CD4-positive, alpha-beta T cell (primary cell): ENCODE measurements around the gene TMCO5A. TPM values are rescaled to one million over a fixed set of nuclear protein-coding genes. Genes with fewer than 3 reads are reported as not detected.
A peak's percentile ranks its signal among the peaks of the same experiment; 100 is the strongest.

Experiments used
- ATAC-seq: fragments of 200-7000 bp; cut with Tn5 transposase; one replicate; pipeline ENCODE4 v1.10.0; 2022; ENCODE audit warnings: mild to moderate bottlenecking; ENCODE audit not compliant: poor library complexity
- CTCF ChIA-PET: fragments of 350-600 bp; sonication (Branson Sonifier 250); formaldehyde crosslinking; loops from one replicate; lab custom pipeline; 2021; ENCODE audit warnings: antibody characterized with exemption, inconsistent platforms; lab: Charles Lee
- POLR2A ChIA-PET: fragments of 350-600 bp; sonication (Branson Sonifier 250); formaldehyde crosslinking; loops from one replicate; lab custom pipeline; 2021; ENCODE audit warnings: antibody characterized with exemption, inconsistent platforms; lab: Charles Lee
- DNase-seq, 14 experiments: peaks; one replicate each; pipeline ENCODE4 v3.0.0-alpha.2; 2013 to 2020; ENCODE audit warnings: mixed read lengths in 2 of 14
- H3K27ac ChIP-seq, 2 donors: one replicate each; pipeline versions ENCODE4 v1.5.1 to v1.7.0; 2013; ENCODE audit warnings: low read length in 2 of 2, low read depth in 1 of 2, mild to moderate bottlenecking in 1 of 2
- H3K27me3 ChIP-seq, 2 experiments: 1 replicate in 1 of 2; 2 replicates in 1 of 2; pipeline versions ENCODE4 v1.6.1 to v1.7.0; 2013; ENCODE audit warnings: low read length in 2 of 2, control low read depth in 1 of 2, mild to moderate bottlenecking in 1 of 2, moderate library complexity in 1 of 2; ENCODE audit not compliant: insufficient read depth in 2 of 2, control insufficient read depth in 1 of 2
- H3K36me3 ChIP-seq: one replicate; pipeline ENCODE4 v1.6.1; 2013; ENCODE audit warnings: low read length, control low read depth; ENCODE audit not compliant: insufficient read depth
- H3K4me1 ChIP-seq: one replicate; pipeline ENCODE4 v1.6.1; 2013; ENCODE audit warnings: low read length, control low read depth; ENCODE audit not compliant: insufficient read depth
- H3K4me3 ChIP-seq: one replicate; pipeline ENCODE4 v1.5.1; 2013; ENCODE audit warnings: mild to moderate bottlenecking, low read length, moderate library complexity
- H3K9me3 ChIP-seq, 2 experiments: 1 replicate in 1 of 2; 2 replicates in 1 of 2; pipeline versions ENCODE4 v1.6.1 to v1.7.0; 2013; ENCODE audit warnings: low read length in 2 of 2, mild to moderate bottlenecking in 2 of 2, control low read depth in 1 of 2, moderate library complexity in 1 of 2; ENCODE audit not compliant: control insufficient read depth in 1 of 2, insufficient read depth in 1 of 2
- H3K27ac Mint-ChIP-seq: one replicate; pipeline ENCODE4 v1.8.0; 2020; ENCODE audit warnings: mixed read lengths
- H3K27me3 Mint-ChIP-seq: one replicate; pipeline ENCODE4 v1.8.0; 2021; ENCODE audit warnings: mixed read lengths
- H3K36me3 Mint-ChIP-seq: one replicate; pipeline ENCODE4 v1.8.0; 2021; ENCODE audit warnings: low read depth, mixed read lengths
- H3K4me1 Mint-ChIP-seq: one replicate; pipeline ENCODE4 v1.8.0; 2021; ENCODE audit warnings: low read depth, mixed read lengths
- H3K4me3 Mint-ChIP-seq: one replicate; pipeline ENCODE4 v1.8.0; 2020; ENCODE audit warnings: mild to moderate bottlenecking, mixed read lengths
- H3K9me3 Mint-ChIP-seq: one replicate; pipeline ENCODE4 v1.8.0; 2020; ENCODE audit warnings: mixed read lengths
- intact Hi-C, 2 experiments: fragments of 100-400 bp; cut with DNase I in 1 of 2; cut with micrococcal nuclease in 1 of 2; formaldehyde crosslinking; loops; one replicate each; pipeline versions ENCODE4 v1.15.1 to v1.9.0; 2023 to 2025; cut with DNase I, micrococcal nuclease
- total RNA-seq, 174 experiments: library from RNA in 2 of 174; stranded (reverse) in 2 of 174; gene quantifications; one replicate each; pipeline ENCODE4 v1.2.3 and lab custom pipeline; 2021 to 2026
- TF ChIP-seq, protein P1 (sequence below): fragments of 200-600 bp; IDR thresholded peaks from one replicate; pipeline ENCODE4 v1.8.0; 2022; ENCODE audit warnings: antibody characterized with exemption, mild to moderate bottlenecking

TMCO5A gene
- total RNA-seq, 2 experiments from 2014 or later: not detected

DNA sequence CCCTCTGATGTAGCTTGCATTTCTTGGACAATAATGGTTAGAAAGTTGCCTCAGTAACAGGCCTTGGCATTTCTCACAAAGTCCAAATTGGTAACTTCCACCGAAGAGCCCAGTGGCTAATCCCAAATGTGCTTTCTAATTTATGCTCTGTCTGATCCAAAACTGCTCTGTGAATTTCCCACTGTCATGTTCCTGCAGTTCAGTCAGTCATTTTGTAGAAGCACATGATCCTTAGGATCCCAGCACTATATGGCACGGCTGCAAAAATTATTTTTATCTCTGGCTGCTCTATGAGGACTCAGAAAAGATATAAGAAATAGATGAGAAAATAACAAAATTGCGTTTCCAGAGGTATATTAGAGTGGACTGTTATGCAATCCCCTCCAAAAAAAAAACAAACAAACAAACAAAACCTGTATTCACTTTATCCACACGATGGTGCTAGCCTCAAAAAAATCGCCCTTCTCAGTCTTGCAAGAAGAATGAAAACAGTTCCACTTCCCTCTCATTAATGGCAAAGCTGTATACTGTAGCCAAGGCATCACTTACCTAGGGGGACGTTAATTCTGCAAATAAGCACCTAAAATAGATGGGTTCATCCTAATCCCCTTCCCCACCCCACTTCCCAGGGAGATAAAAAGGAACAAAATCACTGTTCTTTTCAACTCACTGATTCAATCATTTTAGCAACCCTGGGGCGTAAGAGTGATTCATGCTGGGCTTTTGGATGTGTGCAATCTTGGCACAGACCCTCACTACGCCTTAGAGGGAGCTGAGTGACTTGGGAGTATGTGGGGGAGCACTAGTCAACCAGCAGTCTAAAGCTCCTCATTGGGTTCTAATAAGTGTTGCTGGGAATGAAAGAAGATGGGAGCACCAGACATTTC, 61.3 kb downstream of the TMCO5A start:
- Mint-ChIP-seq H3K9me3 (no peaks in the 10 kb centered on the region), H3K4me1 (no peaks in the 10 kb centered on the region), H3K27me3 (peaks cover 4% of the 10 kb centered on the region), H3K4me3 (no peak overlapping the region), H3K27ac (no peak overlapping the region), H3K36me3 (no peaks in the 10 kb centered on the region)
- Histone ChIP-seq H3K4me1 (no peaks in the 10 kb centered on the region), H3K4me3 (no peak overlapping the region), H3K27ac (no peak overlapping the region), H3K36me3 (no peaks in the 10 kb centered on the region), H3K27me3 (no peaks in the 10 kb centered on the region), H3K9me3 (no peaks in the 10 kb centered on the region)
- ChIA-PET POLR2A (no interaction called here), CTCF (no interaction called here)
- ATAC-seq: no peak
- intact Hi-C loops: loop anchor here (2.0 to 5.0 kb wide), 2 partner anchors 357 to 359 kb away; no protein-coding TSS in a partner anchor
- DNase-seq: peak in 3 of 14 experiments; percentile 7 to 39 (median 28)
- TF ChIP-seq, protein P1, sequence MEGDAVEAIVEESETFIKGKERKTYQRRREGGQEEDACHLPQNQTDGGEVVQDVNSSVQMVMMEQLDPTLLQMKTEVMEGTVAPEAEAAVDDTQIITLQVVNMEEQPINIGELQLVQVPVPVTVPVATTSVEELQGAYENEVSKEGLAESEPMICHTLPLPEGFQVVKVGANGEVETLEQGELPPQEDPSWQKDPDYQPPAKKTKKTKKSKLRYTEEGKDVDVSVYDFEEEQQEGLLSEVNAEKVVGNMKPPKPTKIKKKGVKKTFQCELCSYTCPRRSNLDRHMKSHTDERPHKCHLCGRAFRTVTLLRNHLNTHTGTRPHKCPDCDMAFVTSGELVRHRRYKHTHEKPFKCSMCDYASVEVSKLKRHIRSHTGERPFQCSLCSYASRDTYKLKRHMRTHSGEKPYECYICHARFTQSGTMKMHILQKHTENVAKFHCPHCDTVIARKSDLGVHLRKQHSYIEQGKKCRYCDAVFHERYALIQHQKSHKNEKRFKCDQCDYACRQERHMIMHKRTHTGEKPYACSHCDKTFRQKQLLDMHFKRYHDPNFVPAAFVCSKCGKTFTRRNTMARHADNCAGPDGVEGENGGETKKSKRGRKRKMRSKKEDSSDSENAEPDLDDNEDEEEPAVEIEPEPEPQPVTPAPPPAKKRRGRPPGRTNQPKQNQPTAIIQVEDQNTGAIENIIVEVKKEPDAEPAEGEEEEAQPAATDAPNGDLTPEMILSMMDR: no peak
